ENCODE results near the gene CUX1.

DNA sequence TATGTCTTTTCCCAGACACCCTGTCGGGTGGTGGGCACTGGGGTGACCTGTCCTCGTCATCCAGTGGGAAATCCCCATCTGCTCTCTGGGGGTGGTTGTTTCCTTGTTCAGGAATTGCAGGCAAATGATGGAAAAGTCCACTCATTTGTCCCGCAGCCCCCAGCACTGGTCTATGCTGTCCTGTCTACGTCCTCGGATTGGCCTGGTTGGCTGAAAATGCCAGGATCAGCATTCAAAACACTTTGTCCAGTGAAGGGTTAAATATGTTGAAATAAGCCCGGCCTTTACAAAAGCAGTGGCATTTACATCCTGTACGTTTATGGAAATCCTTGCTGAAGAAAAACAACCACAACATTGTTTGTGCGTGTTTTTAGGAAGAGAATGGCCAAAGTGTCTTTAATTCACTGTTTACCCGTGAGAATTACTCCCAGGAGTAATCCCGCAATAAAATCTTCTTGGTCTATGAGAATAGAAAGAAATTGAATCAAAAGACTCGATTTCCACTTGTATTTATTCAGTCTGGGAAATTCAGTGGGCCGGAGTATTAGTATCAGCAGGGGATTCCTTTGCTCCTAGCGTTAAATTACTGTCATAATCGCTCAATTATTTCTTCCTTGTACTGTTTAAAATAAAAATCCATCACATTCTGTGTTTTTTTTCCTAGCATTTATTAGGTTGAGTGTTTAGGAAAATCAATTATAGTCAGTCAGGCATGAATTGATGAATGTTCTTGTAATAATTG, 352.4 kb downstream of the CUX1 start:
- TF ChIP-seq POLR2A (IDR thresholded peaks at IDR 0.05) (no peak), CTCF (IDR thresholded peaks at IDR 0.05) (no peak), POLR2AphosphoS5 (IDR thresholded peaks at IDR 0.05) (no peak)

Data from suprapubic skin (tissue), 4 donors.